Measurements from ENCODE around the gene ZNF429.
"Not testable (repeated sequence)": the region's sequence is repeated elsewhere in the genome, so short reads cannot be mapped to it uniquely, and the experiment has no call there.

The ZNF429 gene

GRCh38 chr19:21505459-21506451 lies at the start of gene ZNF429:
Gene ZNF429, plus strand, starts transcription at chr19:21505602. Its CDS starts 170 bp downstream, at chr19:21505772.
- DNase-seq (ENCODE audit: low read depth) = peak; percentile 85

- no peak for DNase-seq (ENCODE audit: low read depth)
Measured at GRCh38 chr19:21460686-21461085, 44.7 kb upstream of the ZNF429 start.

GRCh38 chr19:21462540-21462939 lies 42.9 kb upstream of the ZNF429 start:
- no peak for DNase-seq (ENCODE audit: low read depth)

GRCh38 chr19:21463449-21464105 lies 41.8 kb upstream of the ZNF429 start:
- peak; percentile 5 for DNase-seq (ENCODE audit: low read depth)

- DNase-seq (ENCODE audit: low read depth) = no peak
Measured at GRCh38 chr19:21466627-21467026, 38.8 kb upstream of the ZNF429 start.

GRCh38 chr19:21468791-21469190 lies 36.6 kb upstream of the ZNF429 start:
- no peak for DNase-seq (ENCODE audit: low read depth)

GRCh38 chr19:21472507-21472906 lies 32.9 kb upstream of the ZNF429 start:
- no peak for DNase-seq (ENCODE audit: low read depth)

- peak; percentile 51 for DNase-seq (ENCODE audit: low read depth)
Measured at GRCh38 chr19:21474671-21475181, 30.7 kb upstream of the ZNF429 start.

GRCh38 chr19:21482361-21482760 lies 23.0 kb upstream of the ZNF429 start:
- DNase-seq (ENCODE audit: low read depth) = not testable (repeated sequence)

GRCh38 chr19:21482863-21483276 lies 22.5 kb upstream of the ZNF429 start:
- DNase-seq (ENCODE audit: low read depth) = peak; percentile 42

GRCh38 chr19:21483589-21484170 lies 21.7 kb upstream of the ZNF429 start:
- DNase-seq (ENCODE audit: low read depth) = peak; percentile 28

- no peak for DNase-seq (ENCODE audit: low read depth)
Measured at GRCh38 chr19:21484631-21485030, 20.8 kb upstream of the ZNF429 start.

GRCh38 chr19:21485926-21486325 lies 19.5 kb upstream of the ZNF429 start:
- no peak for DNase-seq (ENCODE audit: low read depth)

GRCh38 chr19:21487969-21488368 lies 17.4 kb upstream of the ZNF429 start:
- DNase-seq (ENCODE audit: low read depth) = no peak

GRCh38 chr19:21491146-21491545 lies 14.3 kb upstream of the ZNF429 start:
- no peak for DNase-seq (ENCODE audit: low read depth)

- no peak for DNase-seq (ENCODE audit: low read depth)
Measured at GRCh38 chr19:21492947-21493906, 12.2 kb upstream of the ZNF429 start.

GRCh38 chr19:21496876-21497275 lies 8.5 kb upstream of the ZNF429 start:
- DNase-seq (ENCODE audit: low read depth) = no peak

- DNase-seq (ENCODE audit: low read depth) = no peak
Measured at GRCh38 chr19:21498651-21499050, 6.8 kb upstream of the ZNF429 start.

- no peak for DNase-seq (ENCODE audit: low read depth)
Measured at GRCh38 chr19:21508198-21508597, 2.8 kb downstream of the ZNF429 start.

- not testable (repeated sequence) for DNase-seq (ENCODE audit: low read depth)
Measured at GRCh38 chr19:21511058-21511457, 5.7 kb downstream of the ZNF429 start.

- DNase-seq (ENCODE audit: low read depth) = not testable (repeated sequence)
Measured at GRCh38 chr19:21512609-21513008, 7.2 kb downstream of the ZNF429 start.

Measured in activated gamma-delta T cell treated with anti-CD3 and anti-CD28 coated beads, Interleukin-2, amount 50 U/mL, for 16 hours (primary cell).